ENCODE data around the gene MTG2. TPM values are rescaled to one million over a fixed set of nuclear protein-coding genes. Genes with fewer than 3 reads are reported as not detected.

MTG2 gene
- total and polyA plus RNA-seq, 2 of the 8 experiments (the other 6 are each of a cell fraction or from before 2014, with no cell fraction given): 14.4 to 22.8 TPM

DNA sequence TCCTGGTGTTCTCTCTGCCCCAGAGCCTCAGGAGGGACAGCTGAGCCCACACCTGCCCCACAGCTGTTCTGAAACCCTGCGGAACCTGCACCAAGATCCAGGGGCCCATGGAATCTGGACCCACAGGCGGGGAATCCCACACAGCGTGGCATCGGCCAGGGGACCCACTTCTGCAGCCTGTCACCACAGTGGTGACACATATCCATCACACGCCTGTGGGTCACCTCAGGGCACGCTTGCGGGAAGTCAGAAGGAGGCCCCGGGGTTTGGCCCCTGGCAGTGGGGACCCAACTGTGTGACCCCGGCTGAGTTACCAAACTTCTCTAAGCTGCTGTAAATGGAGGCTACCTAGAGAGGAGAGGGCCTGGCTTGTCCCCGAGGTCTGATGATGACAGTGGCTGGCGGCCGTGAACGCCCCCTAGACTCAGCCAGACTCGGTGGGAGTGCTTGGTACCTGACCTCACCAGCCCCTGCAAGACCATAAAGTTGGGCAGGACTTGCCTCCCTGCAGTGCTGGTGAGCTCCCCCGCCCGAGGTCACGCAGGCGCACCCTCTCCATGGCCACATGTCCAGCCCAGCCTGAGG is 39.5 kb downstream of the MTG2 start:
- no peak overlapping the region for H3K9ac ChIP-seq (replicated peaks in 1 of 4; ENCODE audit: extremely low read depth in 1 of 4, low read depth in 3 of 4, low read length in 3 of 4)
- no peak overlapping the region for H2BK5ac ChIP-seq (ENCODE audit: low read depth, low read length)
- DNase-seq (ENCODE audit: low read depth in 1 of 2, low spot score in 2 of 2) (no peak), FAIRE-seq (no peak)
- no peak overlapping the region for H2AFZ ChIP-seq (ENCODE audit: low read length)
- ChIA-PET POLR2A (ENCODE audit: partially characterized antibody) (interaction anchor here (0.7 to 1.6 kb wide), 2 partner anchors 31 to 51 kb away, joined by 3 read pairs; no protein-coding TSS in a partner anchor), CTCF (ENCODE audit: partially characterized antibody) (interaction anchor here (1.1 to 2.2 kb wide), 4 partner anchors 10 to 245 kb away, joined by 3 to 6 read pairs (median 3); no protein-coding TSS in a partner anchor)
- H4K91ac ChIP-seq (replicated peaks; ENCODE audit: insufficient read length, low read length): no peak overlapping the region
- H2AK5ac ChIP-seq (ENCODE audit: low read depth, low read length): no peak overlapping the region
- no peak overlapping the region for H3K14ac ChIP-seq (ENCODE audit: insufficient read length)
- H2BK12ac ChIP-seq (ENCODE audit: low read depth, low read length): no peak overlapping the region; the same call in 1 of the 2 replicates
- peaks cover 0 to 34% (median 16%) of the 10 kb centered on the region in 4 experiments; a peak in 6 of 7 replicates for H3K4me1 ChIP-seq (replicated peaks in 1 of 4; ENCODE audit: control insufficient read depth in 3 of 4, insufficient read depth in 4 of 4, low read length in 3 of 4)
- no peak overlapping the region for H3K4me2 ChIP-seq (ENCODE audit: insufficient read depth in 1 of 2, low read depth in 2 of 2, low read length in 2 of 2)
- H3K79me2 ChIP-seq (ENCODE audit: control insufficient read depth in 1 of 2, insufficient read depth in 2 of 2, low read length in 2 of 2): no peaks in the 10 kb centered on the region
- H2BK15ac ChIP-seq (ENCODE audit: low read length): 0 out of 2 replicates have a peak overlapping the region, but pooled peaks have one; percentile 61
- no peak overlapping the region for H3K18ac ChIP-seq (ENCODE audit: extremely low read depth, low read length)
- no peak overlapping the region for H3K23ac ChIP-seq (ENCODE audit: insufficient read length)
- H2BK120ac ChIP-seq (replicated peaks; ENCODE audit: low read depth, low read length): no peak overlapping the region
- H3K79me1 ChIP-seq (ENCODE audit: low read depth, low read length): no peaks in the 10 kb centered on the region
- H3K27ac ChIP-seq (ENCODE audit: low read depth, low read length): no peak overlapping the region
- H4K20me1 ChIP-seq (replicated peaks in 1 of 2; ENCODE audit: control insufficient read depth in 1 of 2, insufficient read depth in 2 of 2, low read length in 2 of 2): peaks cover 6 to 18% of the 10 kb centered on the region in 2 experiments
- H3K23me2 ChIP-seq (ENCODE audit: low read depth, low read length): peaks cover 21% of the 10 kb centered on the region; the same call in 1 of the 2 replicates
- H4K8ac ChIP-seq (ENCODE audit: extremely low read depth, insufficient read depth, low read length): no peak overlapping the region
- no peak overlapping the region for H3K4ac ChIP-seq (replicated peaks; ENCODE audit: insufficient read length, low read depth, low read length)
- 96% methylated on average over 12 of the region's 18 CpGs; no CpG with 5 or more reads in 1 of the 2 experiments for WGBS, 2 experiments (ENCODE audit: extremely low coverage in 1 of 2, insufficient coverage in 1 of 2, insufficient read length in 1 of 2, insufficient replicate concordance in 2 of 2, low coverage in 1 of 2, low lambda C conversion rate in 2 of 2, missing lambda C conversion rate in 1 of 2)
- no peak overlapping the region for H3K56ac ChIP-seq (replicated peaks; ENCODE audit: insufficient read length, low read depth, low read length)
- H3K9me3 ChIP-seq (ENCODE audit: insufficient read depth in 2 of 2, low read depth in 1 of 2, low read length in 1 of 2): no peaks in the 10 kb centered on the region
- H3K36me3 ChIP-seq (ENCODE audit: control insufficient read depth in 2 of 4, insufficient read depth in 4 of 4, low read length in 3 of 4): no peaks in the 10 kb centered on the region
- no peak overlapping the region for H3K4me3 ChIP-seq (ENCODE audit: extremely low read depth in 1 of 4, insufficient read depth in 2 of 4, low read depth in 3 of 4, low read length in 4 of 4)
- H4K5ac ChIP-seq (ENCODE audit: insufficient read length, low read depth, low read length): no peak overlapping the region
- peaks cover 9 to 64% (median 43%) of the 10 kb centered on the region in 4 experiments for H3K27me3 ChIP-seq (replicated peaks in 1 of 4; ENCODE audit: control insufficient read depth in 3 of 4, extremely low read depth in 1 of 4, insufficient read depth in 3 of 4, low read length in 3 of 4)
- H2BK20ac ChIP-seq (ENCODE audit: low read length): no peak overlapping the region
- no peak for TF ChIP-seq BCL11A (IDR thresholded peaks at IDR 0.05; ENCODE audit: low read depth in 2 of 2, low read length in 2 of 2)
- TF ChIP-seq HDAC2 (IDR thresholded peaks at IDR 0.05; ENCODE audit: borderline replicate concordance in 1 of 2, low read depth in 2 of 2, low read length in 2 of 2): no peak
- no peak for TF ChIP-seq EZH2 (IDR thresholded peaks at IDR 0.05; ENCODE audit: low read depth, low read length, severe bottlenecking)
- no peak for TF ChIP-seq SRF (IDR thresholded peaks at IDR 0.05; ENCODE audit: low read depth, low read length)
- no peak for TF ChIP-seq SIN3A (conservative IDR thresholded peaks at IDR 0.05 in 1 of 2, IDR thresholded peaks at IDR 0.05 in 1 of 2; ENCODE audit: low read depth in 1 of 2, low read length in 2 of 2)
- TF ChIP-seq EP300 (IDR thresholded peaks at IDR 0.05; ENCODE audit: borderline replicate concordance in 1 of 2, low read depth in 2 of 2, low read length in 2 of 2): no peak
- TF ChIP-seq RXRA (IDR thresholded peaks at IDR 0.05; ENCODE audit: insufficient read depth, low read depth, low read length): no peak
- no peak for TF ChIP-seq RBBP5 (IDR thresholded peaks at IDR 0.05; ENCODE audit: borderline replicate concordance, low read depth, low read length)
- no peak for TF ChIP-seq POU5F1 (IDR thresholded peaks at IDR 0.05; ENCODE audit: low read depth, low read length)
- TF ChIP-seq GABPA (IDR thresholded peaks at IDR 0.05; ENCODE audit: borderline replicate concordance, insufficient read depth, low read length): no peak
- TF ChIP-seq RNF2 (IDR thresholded peaks at IDR 0.05; ENCODE audit: borderline replicate concordance, low read depth, low read length, missing control alignments, poor library complexity, severe bottlenecking): no peak
